ENCODE measurements around the gene PDE4D.

- TF ChIP-seq POLR2A (IDR thresholded peaks at IDR 0.05): no peak
- no peak for TF ChIP-seq CTCF (IDR thresholded peaks at IDR 0.05)
Observed at GRCh38 chr5:59503220-59503619, 390.3 kb downstream of the PDE4D start.
